Left cardiac atrium (tissue), 4 donors: ENCODE measurements around the gene PRIM2. TPM values are rescaled to one million over a fixed set of nuclear protein-coding genes. Genes with fewer than 3 reads are reported as not detected.
"Not testable (repeated sequence)": the region's sequence is repeated elsewhere in the genome, so short reads cannot be mapped to it uniquely, and the experiment has no call there.

Source experiments
- ATAC-seq, 2 donors: fragments of 200-7000 bp; cut with Tn5 transposase; one replicate each; pipeline ENCODE4 v1.9.1; 2020; ENCODE audit warnings: mild to moderate bottlenecking in 2 of 2, moderate library complexity in 2 of 2
- DNase-seq: peaks from one replicate; pipeline ENCODE4 v3.0.0-alpha.2; 2020
- intact Hi-C, 2 donors: fragments of 100-400 bp; cut with DNase I; formaldehyde crosslinking; loops; one replicate each; pipeline versions ENCODE4 v1.14.1 to v1.15.1; 2022 to 2023
- total RNA-seq, 2 donors: library from RNA; stranded (reverse); fragmentation: NEBNext Ultra II Directional; extraction: Animal tissue kit (Norgen Biotek cat#: 25700); gene quantifications; one replicate each; pipeline ENCODE4 v1.2.1, GENCODE V29; 2021
- donor health status: DM: no; HTN: yes; CAD: no.
- donor health status: DM: no; HTN: yes; CAD: no; lungs with severe emphysema.
- donor health status: DM: yes; HTN: yes; CAD: no.
- donor health status: Dilated cardiomyopathy.

PRIM2 gene
- total RNA-seq, 2 donors from 2014 or later, result 4.2 to 4.4 TPM

- DNase-seq, ATAC-seq, intact Hi-C loops: not testable (repeated sequence)
Observed at GRCh38 chr6:57474862-57475475, 157.5 kb downstream of the PRIM2 start.

DNA sequence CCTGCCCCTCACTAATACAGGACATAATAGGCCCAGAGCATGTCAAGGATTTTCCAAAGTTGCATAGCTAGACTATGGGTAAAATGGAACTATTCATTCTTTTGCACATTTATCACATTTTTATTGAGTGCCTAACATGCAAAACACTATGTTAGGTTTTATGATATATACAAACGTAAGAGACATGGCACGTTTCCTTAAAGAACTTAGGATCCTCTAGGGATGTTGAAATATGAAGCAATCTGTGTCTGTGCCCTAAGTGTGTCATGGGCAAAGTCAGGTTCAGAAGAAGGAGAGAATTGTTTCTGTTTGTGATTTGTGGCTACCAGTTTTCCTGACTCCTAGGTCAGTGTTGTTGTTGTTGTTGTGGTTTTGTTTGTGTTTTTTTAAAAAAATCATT, 158.2 kb downstream of the PRIM2 start:
- intact Hi-C loops, DNase-seq, ATAC-seq: not testable (repeated sequence)

DNA sequence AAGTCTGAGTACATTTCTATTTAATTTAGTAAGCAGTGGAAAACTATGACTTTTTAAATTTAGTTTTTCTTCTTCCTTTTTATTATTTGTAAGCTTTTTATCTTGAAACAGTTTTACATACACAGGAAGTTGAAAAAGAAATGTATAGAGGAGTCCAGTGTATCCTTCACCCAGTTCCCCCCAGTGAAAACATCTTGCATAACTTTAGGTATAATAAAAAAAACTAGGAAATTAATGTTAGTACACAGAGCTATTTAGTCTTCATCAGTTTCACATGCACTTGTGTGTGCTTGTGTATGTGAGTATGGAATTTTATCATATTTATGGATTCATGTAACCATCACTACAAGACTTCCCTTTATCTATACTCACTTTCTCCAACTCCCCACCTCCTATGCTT, 162.8 kb downstream of the PRIM2 start:
- intact Hi-C loops, DNase-seq, ATAC-seq: not testable (repeated sequence)

DNA sequence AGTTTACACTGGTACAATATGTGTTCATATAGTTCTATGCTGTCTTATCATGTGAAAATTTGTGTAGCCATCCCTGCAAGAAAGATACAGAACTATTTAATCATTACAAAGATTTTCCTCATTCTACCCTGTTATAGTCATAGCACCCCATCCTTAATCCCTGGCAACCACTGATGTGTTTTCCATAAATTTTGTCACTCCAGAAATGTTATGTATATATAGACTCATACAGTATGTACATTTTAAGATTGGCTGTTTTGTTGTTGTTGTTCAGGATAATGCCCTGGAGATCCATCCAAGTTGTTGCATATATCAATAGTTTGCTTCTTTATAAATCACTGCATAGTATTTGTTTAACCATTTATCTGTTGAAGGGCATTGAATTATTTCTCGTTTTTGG, 163.7 kb downstream of the PRIM2 start:
- ATAC-seq, intact Hi-C loops, DNase-seq: not testable (repeated sequence)

GRCh38 chr6:57482471-57482870, 165.0 kb downstream of the PRIM2 start:
- intact Hi-C loops, DNase-seq, ATAC-seq: not testable (repeated sequence)

GRCh38 chr6:57486494-57487081, 169.2 kb downstream of the PRIM2 start:
- DNase-seq, intact Hi-C loops, ATAC-seq: not testable (repeated sequence)

- intact Hi-C loops, result not testable (repeated sequence)
Observed at GRCh38 chr6:57488551-57488950, 171.1 kb downstream of the PRIM2 start.

GRCh38 chr6:57489887-57490286, 172.5 kb downstream of the PRIM2 start:
- intact Hi-C loops, ATAC-seq, DNase-seq: not testable (repeated sequence)

More at GRCh38 chr6:57488551-57488950, 171.1 kb downstream of the PRIM2 start:
- not testable (repeated sequence) for ATAC-seq, DNase-seq

DNA sequence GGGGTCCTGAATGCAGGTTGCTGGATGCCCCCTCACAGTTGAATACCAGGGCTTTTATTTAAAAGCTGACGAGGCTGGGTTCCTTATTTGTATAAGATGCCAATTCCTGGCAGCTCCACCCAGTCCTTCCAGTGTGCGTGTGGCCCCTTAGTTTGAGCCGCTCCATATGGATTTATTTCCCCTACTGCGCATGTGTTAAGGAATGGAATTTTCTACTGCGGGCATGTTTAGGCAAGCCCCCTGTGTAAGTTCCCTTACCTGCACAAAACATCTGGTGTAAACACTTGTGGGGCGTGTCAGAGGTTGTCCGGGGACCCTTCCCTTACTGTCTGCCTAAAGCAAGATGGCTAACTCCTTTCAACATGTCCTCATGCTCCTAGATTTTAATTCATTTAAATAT, 174.4 kb downstream of the PRIM2 start:
- intact Hi-C loops, DNase-seq, ATAC-seq: not testable (repeated sequence)

- intact Hi-C loops, ATAC-seq, DNase-seq: not testable (repeated sequence)
Observed at GRCh38 chr6:57496251-57496650, 178.8 kb downstream of the PRIM2 start.

- intact Hi-C loops, ATAC-seq, DNase-seq: not testable (repeated sequence)
Observed at GRCh38 chr6:57500368-57501021, 183.1 kb downstream of the PRIM2 start.

- DNase-seq, intact Hi-C loops, ATAC-seq: not testable (repeated sequence)
Observed at GRCh38 chr6:57502387-57502786, 185.0 kb downstream of the PRIM2 start.

DNA sequence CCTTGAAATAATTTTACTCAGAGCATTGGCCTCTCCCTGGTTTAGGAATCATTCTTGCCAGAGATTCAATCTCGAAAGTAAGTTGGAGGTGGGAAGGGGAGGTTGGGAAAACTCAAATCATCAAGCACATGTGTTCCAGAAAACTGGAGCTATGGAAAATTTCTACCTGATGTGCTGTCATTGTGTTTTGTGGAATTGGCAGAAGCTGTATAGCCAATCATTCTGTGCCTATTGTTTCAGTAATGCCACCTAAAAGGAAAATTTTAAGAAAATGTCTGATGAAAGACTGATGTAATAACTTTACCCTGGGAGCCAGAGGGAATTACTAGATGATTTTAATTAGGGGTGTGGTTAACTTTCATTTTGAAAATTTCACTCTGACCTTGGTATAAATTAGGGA, 187.8 kb downstream of the PRIM2 start:
- not testable (repeated sequence) for DNase-seq

GRCh38 chr6:57510390-57510789, 193.0 kb downstream of the PRIM2 start:
- DNase-seq, intact Hi-C loops, ATAC-seq: not testable (repeated sequence)

More for the DNA sequence above, 187.8 kb downstream of the PRIM2 start:
- ATAC-seq, intact Hi-C loops: not testable (repeated sequence)

DNA sequence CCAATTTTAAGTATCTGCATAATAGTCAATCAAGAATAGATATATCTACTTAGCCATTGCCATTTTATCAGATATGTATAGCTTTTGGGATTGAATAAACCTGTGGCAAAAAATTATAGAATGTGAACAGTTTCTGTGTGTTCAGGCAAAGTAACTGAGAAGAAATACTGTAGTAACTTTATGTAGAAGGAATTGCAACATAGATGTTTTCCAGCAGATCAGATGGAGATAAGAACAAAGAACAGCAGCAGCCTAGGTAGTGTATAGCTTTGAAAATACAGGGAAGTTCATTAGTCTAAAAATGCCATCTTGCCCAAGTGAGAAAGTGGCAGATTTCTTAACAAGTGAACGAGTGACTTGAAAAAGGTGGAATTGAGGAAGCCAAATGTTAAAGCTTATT, 197.7 kb downstream of the PRIM2 start:
- ATAC-seq, intact Hi-C loops, DNase-seq: not testable (repeated sequence)

DNA sequence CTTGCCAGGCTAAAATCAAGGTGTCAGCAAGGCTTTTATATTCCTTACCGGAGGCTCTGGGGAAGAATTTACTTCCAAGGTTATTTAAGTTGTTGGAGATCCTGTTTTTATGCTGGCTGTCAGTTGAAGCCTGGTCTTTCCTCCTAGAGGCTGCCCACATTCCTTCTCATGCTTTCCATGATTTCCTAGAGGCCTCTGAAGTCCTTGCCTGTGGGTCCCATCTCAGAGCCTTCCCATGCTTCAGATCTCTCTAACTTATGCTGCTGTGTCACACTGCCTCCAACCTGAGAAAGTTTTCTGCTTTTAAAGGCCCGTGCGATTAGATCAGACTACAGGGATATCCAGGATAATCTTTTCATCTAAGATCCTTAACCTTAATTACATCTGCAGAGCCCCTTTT, 198.4 kb downstream of the PRIM2 start:
- ATAC-seq, DNase-seq, intact Hi-C loops: not testable (repeated sequence)

DNA sequence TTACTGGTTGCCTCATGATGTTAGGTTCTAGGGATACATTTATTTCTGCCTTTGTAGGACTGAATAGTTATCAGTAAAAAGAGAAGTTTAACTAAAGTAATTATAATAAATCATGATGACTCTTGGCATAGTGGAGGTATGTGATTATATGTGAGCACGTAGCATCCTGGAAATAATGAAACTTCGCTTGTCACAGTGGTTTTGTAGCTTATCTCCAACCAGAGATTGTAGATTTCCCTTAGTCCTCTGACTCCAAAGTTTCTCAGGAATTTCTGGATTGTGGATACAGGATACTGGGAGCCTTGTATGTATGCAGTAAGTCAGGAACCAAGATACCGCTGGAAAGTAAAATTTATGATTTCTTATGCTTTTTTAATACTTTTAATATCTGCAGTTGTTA, 199.3 kb downstream of the PRIM2 start:
- intact Hi-C loops, DNase-seq, ATAC-seq: not testable (repeated sequence)

DNA sequence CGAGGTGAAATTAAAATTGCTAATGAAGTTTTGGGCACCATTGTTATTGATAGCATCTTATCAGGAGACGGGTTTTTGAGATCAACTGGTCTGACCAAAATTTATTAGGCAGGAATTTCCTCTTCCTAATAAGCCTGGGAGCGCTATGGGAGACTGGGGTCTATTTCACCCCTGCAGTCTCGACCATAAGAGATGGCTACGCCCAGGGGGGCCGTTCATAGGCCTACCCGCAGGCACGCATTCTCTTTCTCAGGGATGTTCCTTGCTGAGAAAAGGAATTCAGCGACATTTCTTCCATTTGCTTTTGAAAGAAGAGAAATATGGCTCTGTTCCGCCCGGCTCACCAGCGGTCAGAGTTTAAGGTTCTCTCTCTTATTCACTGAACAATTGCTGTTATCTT, 201.8 kb downstream of the PRIM2 start:
- intact Hi-C loops, DNase-seq, ATAC-seq: not testable (repeated sequence)

DNA sequence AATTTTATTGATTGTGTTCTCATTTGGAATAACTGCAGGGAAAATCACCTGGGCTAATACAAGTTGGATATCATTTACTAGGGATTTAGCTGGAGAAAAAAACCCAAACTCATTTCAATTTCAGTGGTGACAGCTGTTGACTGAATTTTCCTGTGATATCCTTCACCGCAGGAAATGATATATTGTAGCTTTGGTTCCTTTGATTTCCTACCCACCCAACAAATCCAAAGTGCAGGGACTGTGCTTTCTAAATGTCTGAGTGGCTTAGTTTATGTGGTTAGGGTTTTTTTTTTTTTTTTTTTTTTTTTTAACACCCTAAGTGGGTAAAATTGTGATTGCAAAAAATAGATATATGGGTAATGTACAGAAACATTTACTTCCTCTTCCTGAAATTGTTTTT, 203.7 kb downstream of the PRIM2 start:
- ATAC-seq, DNase-seq, intact Hi-C loops: not testable (repeated sequence)

DNA sequence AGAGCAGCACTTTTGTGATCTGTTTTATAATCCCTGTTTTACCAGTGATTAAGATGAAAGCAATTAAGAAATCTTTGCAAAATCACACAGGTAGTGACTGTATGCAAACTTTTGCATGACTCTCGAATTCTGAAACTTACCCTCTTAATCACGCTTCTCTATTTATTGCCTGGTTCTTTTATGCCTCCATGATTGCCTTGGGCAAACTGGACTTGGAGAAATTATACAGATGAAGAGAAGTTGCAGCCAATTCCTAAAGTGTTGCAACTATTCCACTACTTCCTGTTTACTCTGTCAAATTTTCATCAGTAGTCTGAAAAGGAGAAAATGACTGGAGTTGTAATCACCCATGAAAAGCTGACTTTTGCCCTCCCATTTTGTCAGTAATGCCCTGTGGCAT, 205.8 kb downstream of the PRIM2 start:
- intact Hi-C loops, DNase-seq, ATAC-seq: not testable (repeated sequence)
